Stimulated activated memory B cell treated with anti-CD40 and anti-IgM and Interleukin-4, amounts not matched to agents 10 μg/mL and 1 μg/mL and 100 μg/mL, for 72 hours (primary cell): ENCODE data around the gene POU6F2.

ENCODE experiments used
- ATAC-seq: fragments of 150-1000 bp; cut with Tn5 transposase; 2 replicates; pipeline ENCODE4 v1.10.0; 2021
- H3K27ac Mint-ChIP-seq: one replicate; pipeline ENCODE4 v1.8.0; 2022; ENCODE audit warnings: mild to moderate bottlenecking, mixed read lengths
- H3K27me3 Mint-ChIP-seq: one replicate; pipeline ENCODE4 v1.8.0; 2022; ENCODE audit warnings: mixed read lengths
- H3K36me3 Mint-ChIP-seq: one replicate; pipeline ENCODE4 v1.8.0; 2022; ENCODE audit warnings: mixed read lengths
- H3K4me1 Mint-ChIP-seq: one replicate; pipeline ENCODE4 v1.8.0; 2022; ENCODE audit warnings: mixed read lengths
- H3K4me3 Mint-ChIP-seq: one replicate; pipeline ENCODE4 v1.8.0; 2022; ENCODE audit warnings: mild to moderate bottlenecking, moderate library complexity, mixed read lengths
- H3K9me3 Mint-ChIP-seq: one replicate; pipeline ENCODE4 v1.8.0; 2022; ENCODE audit warnings: mixed read lengths

The POU6F2 gene

DNA sequence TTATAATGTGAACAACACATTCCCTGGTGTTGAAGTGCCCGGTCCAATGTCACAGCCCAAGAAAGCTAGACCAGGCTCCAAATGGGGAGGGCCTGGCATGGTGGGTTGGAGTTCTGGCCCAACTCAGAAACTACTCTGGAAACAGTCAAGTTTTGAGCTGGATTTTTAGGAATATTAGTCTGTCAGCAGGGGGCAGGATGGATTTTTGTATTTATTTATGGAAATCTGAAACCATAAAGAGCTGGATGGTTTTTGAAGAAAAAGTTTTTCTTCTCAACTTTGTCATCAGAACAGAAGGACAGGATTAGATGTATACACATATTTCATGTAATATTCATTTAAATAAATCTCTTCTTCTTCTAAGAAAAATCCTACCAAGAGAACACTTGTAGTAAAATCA lies 97.5 kb downstream of the POU6F2 start:
- Mint-ChIP-seq H3K36me3 (no peaks in the 10 kb centered on the region), H3K4me1 (peaks cover 6% of the 10 kb centered on the region), H3K9me3 (peaks cover 3% of the 10 kb centered on the region), H3K27ac (no peak overlapping the region), H3K27me3 (peaks cover 6% of the 10 kb centered on the region), H3K4me3 (no peak overlapping the region)
- no peak for ATAC-seq

- Mint-ChIP-seq H3K4me1 (no peaks in the 10 kb centered on the region), H3K27me3 (peaks cover 42% of the 10 kb centered on the region), H3K4me3 (no peak overlapping the region), H3K27ac (no peak overlapping the region), H3K9me3 (no peaks in the 10 kb centered on the region), H3K36me3 (no peaks in the 10 kb centered on the region)
- no peak for ATAC-seq
These were observed 106.1 kb downstream of the POU6F2 start for GRCh38 chr7:39083781-39084180.

GRCh38 chr7:39084349-39084748 lies 106.6 kb downstream of the POU6F2 start:
- Mint-ChIP-seq H3K27ac (no peak overlapping the region), H3K4me3 (no peak overlapping the region), H3K27me3 (peaks cover 39% of the 10 kb centered on the region), H3K4me1 (no peaks in the 10 kb centered on the region), H3K36me3 (no peaks in the 10 kb centered on the region), H3K9me3 (no peaks in the 10 kb centered on the region)
- no peak for ATAC-seq

- no peaks in the 10 kb centered on the region for H3K4me1 Mint-ChIP-seq
- H3K27me3 Mint-ChIP-seq = peaks cover 36% of the 10 kb centered on the region
- no peak overlapping the region for H3K4me3 Mint-ChIP-seq
- no peak for ATAC-seq
- H3K36me3 Mint-ChIP-seq = no peaks in the 10 kb centered on the region
- no peaks in the 10 kb centered on the region for H3K9me3 Mint-ChIP-seq
- no peak overlapping the region for H3K27ac Mint-ChIP-seq
These were observed 107.5 kb downstream of the POU6F2 start for GRCh38 chr7:39085189-39085588.

DNA sequence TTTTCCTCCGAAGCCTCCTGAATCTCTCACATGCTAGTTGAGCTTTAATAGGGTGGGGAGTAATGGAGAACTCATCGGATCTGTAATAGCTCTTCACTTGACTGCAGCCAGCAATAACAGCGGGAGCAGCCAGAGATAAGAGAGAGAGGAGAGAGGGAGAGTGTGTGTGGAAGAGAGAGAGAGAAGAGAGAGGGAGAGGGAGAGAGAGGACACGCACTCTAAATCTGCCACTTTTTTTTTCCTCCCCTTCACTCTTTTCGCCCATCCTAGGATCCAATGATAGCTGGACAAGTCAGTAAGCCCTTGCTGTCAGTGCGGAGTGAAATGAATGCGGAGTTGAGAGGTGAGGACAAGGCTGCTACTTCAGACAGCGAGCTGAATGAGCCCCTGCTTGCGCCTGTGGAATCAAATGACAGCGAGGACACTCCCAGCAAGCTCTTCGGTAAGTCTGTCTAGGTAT lies 107.9 kb downstream of the POU6F2 start:
- peaks cover 36% of the 10 kb centered on the region for H3K27me3 Mint-ChIP-seq
- no peaks in the 10 kb centered on the region for H3K9me3 Mint-ChIP-seq

GRCh38 chr7:39086638-39087360 lies 109.1 kb downstream of the POU6F2 start:
- no peaks in the 10 kb centered on the region for H3K9me3 Mint-ChIP-seq
- no peak overlapping the region for H3K4me3 Mint-ChIP-seq
- H3K27ac Mint-ChIP-seq = no peak overlapping the region
- no peak for ATAC-seq
- H3K27me3 Mint-ChIP-seq = peaks cover 36% of the 10 kb centered on the region
- H3K36me3 Mint-ChIP-seq = no peaks in the 10 kb centered on the region
- H3K4me1 Mint-ChIP-seq = no peaks in the 10 kb centered on the region

More for the DNA sequence above, 107.9 kb downstream of the POU6F2 start:
- no peak overlapping the region for H3K4me3 Mint-ChIP-seq
- H3K4me1 Mint-ChIP-seq = no peaks in the 10 kb centered on the region
- no peak overlapping the region for H3K27ac Mint-ChIP-seq
- no peaks in the 10 kb centered on the region for H3K36me3 Mint-ChIP-seq
- no peak for ATAC-seq

GRCh38 chr7:39088730-39089593 lies 111.3 kb downstream of the POU6F2 start:
- no peaks in the 10 kb centered on the region for H3K36me3 Mint-ChIP-seq
- H3K27ac Mint-ChIP-seq = no peak overlapping the region
- no peak overlapping the region for H3K4me3 Mint-ChIP-seq
- no peak for ATAC-seq
- H3K4me1 Mint-ChIP-seq = no peaks in the 10 kb centered on the region
- no peaks in the 10 kb centered on the region for H3K9me3 Mint-ChIP-seq
- peaks cover 23% of the 10 kb centered on the region for H3K27me3 Mint-ChIP-seq

DNA sequence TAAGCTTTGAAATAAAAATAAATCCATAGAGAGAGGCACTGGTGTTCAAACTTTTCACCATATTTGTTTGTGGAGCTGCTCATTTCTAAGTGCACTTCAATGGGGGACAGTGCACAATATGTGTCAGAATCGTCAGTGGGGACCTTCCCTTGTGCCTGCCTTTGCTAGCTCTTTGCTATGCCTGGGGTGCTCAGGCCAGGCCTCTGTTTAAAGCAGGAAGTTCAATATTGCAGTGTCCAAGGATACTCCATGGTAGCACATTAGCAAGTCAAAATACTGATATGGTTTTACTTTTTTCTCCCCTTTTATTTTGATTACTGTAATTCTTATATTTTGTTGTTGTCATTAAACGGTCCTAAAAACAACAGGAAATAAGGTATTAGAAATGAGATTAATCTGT lies 113.4 kb downstream of the POU6F2 start:
- no peak overlapping the region for H3K4me3 Mint-ChIP-seq

DNA sequence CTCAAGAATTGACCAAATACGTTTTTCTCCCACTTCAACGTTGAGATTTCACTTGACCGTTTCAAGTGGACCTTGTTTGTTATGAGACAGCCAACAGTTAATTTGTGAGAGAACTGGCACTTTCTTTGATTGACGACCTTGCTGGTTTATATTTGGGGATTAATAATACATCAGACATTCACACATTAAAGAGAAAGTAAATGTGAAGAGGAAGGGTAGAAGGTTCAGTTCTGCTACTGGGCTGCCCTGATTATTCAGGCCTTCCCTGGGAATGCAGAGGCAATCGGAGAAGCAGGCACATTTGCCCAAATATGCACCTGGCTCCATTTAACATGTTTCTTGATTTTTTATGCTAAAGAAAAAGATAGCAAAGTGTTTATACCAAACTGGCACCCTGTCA lies 114.1 kb downstream of the POU6F2 start:
- H3K4me3 Mint-ChIP-seq = no peak overlapping the region
- no peaks in the 10 kb centered on the region for H3K36me3 Mint-ChIP-seq
- no peak overlapping the region for H3K27ac Mint-ChIP-seq
- no peaks in the 10 kb centered on the region for H3K27me3 Mint-ChIP-seq
- no peaks in the 10 kb centered on the region for H3K9me3 Mint-ChIP-seq
- no peaks in the 10 kb centered on the region for H3K4me1 Mint-ChIP-seq
- ATAC-seq = no peak

More for the DNA sequence above, 113.4 kb downstream of the POU6F2 start:
- Mint-ChIP-seq H3K27me3 (peaks cover 5% of the 10 kb centered on the region), H3K4me1 (no peaks in the 10 kb centered on the region), H3K27ac (no peak overlapping the region), H3K36me3 (no peaks in the 10 kb centered on the region), H3K9me3 (no peaks in the 10 kb centered on the region)
- no peak for ATAC-seq

GRCh38 chr7:39094731-39095130 lies 117.0 kb downstream of the POU6F2 start:
- H3K27ac Mint-ChIP-seq = no peak overlapping the region
- H3K4me1 Mint-ChIP-seq = no peaks in the 10 kb centered on the region
- H3K27me3 Mint-ChIP-seq = no peaks in the 10 kb centered on the region
- no peaks in the 10 kb centered on the region for H3K9me3 Mint-ChIP-seq
- no peak for ATAC-seq
- no peaks in the 10 kb centered on the region for H3K36me3 Mint-ChIP-seq
- H3K4me3 Mint-ChIP-seq = no peak overlapping the region

- H3K4me3 Mint-ChIP-seq = no peak overlapping the region
- H3K36me3 Mint-ChIP-seq = no peaks in the 10 kb centered on the region
- H3K27me3 Mint-ChIP-seq = no peaks in the 10 kb centered on the region
- H3K9me3 Mint-ChIP-seq = no peaks in the 10 kb centered on the region
- ATAC-seq = no peak
- H3K27ac Mint-ChIP-seq = no peak overlapping the region
- no peaks in the 10 kb centered on the region for H3K4me1 Mint-ChIP-seq
These were observed 118.3 kb downstream of the POU6F2 start for GRCh38 chr7:39095875-39096619.

GRCh38 chr7:39098506-39098905 lies 120.8 kb downstream of the POU6F2 start:
- no peaks in the 10 kb centered on the region for H3K36me3 Mint-ChIP-seq
- H3K4me3 Mint-ChIP-seq = no peak overlapping the region
- no peaks in the 10 kb centered on the region for H3K4me1 Mint-ChIP-seq
- no peak overlapping the region for H3K27ac Mint-ChIP-seq
- no peak for ATAC-seq
- no peaks in the 10 kb centered on the region for H3K9me3 Mint-ChIP-seq
- H3K27me3 Mint-ChIP-seq = no peaks in the 10 kb centered on the region

GRCh38 chr7:39099146-39099545 lies 121.4 kb downstream of the POU6F2 start:
- no peaks in the 10 kb centered on the region for H3K9me3 Mint-ChIP-seq
- H3K36me3 Mint-ChIP-seq = no peaks in the 10 kb centered on the region
- no peak overlapping the region for H3K4me3 Mint-ChIP-seq
- no peak overlapping the region for H3K27ac Mint-ChIP-seq
- ATAC-seq = no peak
- no peaks in the 10 kb centered on the region for H3K4me1 Mint-ChIP-seq
- no peaks in the 10 kb centered on the region for H3K27me3 Mint-ChIP-seq

- H3K36me3 Mint-ChIP-seq = no peaks in the 10 kb centered on the region
- H3K9me3 Mint-ChIP-seq = no peaks in the 10 kb centered on the region
- no peaks in the 10 kb centered on the region for H3K4me1 Mint-ChIP-seq
- ATAC-seq = no peak
- no peak overlapping the region for H3K4me3 Mint-ChIP-seq
- no peak overlapping the region for H3K27ac Mint-ChIP-seq
- no peaks in the 10 kb centered on the region for H3K27me3 Mint-ChIP-seq
These were observed 122.6 kb downstream of the POU6F2 start for GRCh38 chr7:39100270-39100669.

DNA sequence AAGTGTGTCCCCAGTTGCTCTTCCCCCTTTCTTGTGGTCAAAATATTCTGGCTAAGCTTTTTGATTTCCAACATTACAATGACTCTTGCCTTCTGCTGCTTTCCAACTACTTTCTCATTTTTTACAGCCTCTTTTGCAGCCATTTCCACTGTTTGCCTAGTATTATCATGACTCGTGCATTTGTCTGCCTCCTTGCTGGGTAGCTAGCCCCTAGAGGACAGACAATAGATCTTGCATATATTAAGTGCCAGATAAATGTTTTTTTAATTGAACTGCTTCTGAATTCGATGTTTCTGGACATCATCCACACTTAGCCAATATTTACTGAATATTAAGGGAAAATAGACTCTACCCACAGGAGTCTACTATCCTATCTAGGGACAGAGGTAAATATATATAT lies 124.5 kb downstream of the POU6F2 start:
- Mint-ChIP-seq H3K4me3 (no peak overlapping the region), H3K4me1 (no peaks in the 10 kb centered on the region), H3K9me3 (no peaks in the 10 kb centered on the region), H3K36me3 (no peaks in the 10 kb centered on the region), H3K27ac (no peak overlapping the region), H3K27me3 (no peaks in the 10 kb centered on the region)
- ATAC-seq = no peak
